ENCODE data around the gene TLE5.

The TLE5 gene

DNA sequence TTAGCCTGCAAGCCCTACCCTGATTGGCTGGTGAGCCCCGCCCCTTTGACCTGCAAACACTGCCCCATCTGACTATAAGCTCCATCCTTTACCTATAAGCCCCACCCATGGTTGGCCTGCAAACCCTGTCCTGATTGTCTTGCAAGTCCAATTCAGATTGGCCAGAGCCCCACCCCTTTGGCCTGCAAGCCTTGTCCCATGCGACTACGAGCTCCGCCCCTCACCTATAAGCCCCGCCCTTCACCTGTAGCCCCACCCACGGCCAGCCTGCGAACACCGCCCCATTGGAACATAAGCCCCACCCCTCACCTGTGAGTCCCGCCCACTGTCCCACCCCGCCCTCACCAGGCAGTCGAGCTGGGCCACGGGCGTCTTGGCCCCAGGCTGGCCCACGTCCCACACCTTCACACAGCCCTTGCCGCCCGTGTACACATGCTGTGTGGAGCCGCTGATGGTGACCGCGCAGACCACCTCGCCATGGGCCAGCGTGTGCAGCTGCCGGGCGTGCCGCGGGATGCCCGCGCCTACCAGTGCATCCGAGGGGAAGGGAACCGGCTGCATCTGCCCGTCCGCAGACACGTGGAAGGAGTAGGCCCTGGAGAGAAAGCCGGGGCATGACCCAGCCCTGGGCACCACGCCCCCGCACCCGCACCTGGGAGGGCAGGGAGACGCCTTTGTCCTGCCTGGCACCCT is 56.1 kb downstream of the TLE5 start:
- TF ChIP-seq, protein P1, sequence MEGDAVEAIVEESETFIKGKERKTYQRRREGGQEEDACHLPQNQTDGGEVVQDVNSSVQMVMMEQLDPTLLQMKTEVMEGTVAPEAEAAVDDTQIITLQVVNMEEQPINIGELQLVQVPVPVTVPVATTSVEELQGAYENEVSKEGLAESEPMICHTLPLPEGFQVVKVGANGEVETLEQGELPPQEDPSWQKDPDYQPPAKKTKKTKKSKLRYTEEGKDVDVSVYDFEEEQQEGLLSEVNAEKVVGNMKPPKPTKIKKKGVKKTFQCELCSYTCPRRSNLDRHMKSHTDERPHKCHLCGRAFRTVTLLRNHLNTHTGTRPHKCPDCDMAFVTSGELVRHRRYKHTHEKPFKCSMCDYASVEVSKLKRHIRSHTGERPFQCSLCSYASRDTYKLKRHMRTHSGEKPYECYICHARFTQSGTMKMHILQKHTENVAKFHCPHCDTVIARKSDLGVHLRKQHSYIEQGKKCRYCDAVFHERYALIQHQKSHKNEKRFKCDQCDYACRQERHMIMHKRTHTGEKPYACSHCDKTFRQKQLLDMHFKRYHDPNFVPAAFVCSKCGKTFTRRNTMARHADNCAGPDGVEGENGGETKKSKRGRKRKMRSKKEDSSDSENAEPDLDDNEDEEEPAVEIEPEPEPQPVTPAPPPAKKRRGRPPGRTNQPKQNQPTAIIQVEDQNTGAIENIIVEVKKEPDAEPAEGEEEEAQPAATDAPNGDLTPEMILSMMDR (IDR thresholded peaks at IDR 0.05; ENCODE audit: insufficient read depth, low read depth, low read length, missing control alignments), result no peak
- H3K4me3 ChIP-seq (ENCODE audit: low read depth, low read length), result no peak overlapping the region
- peak; percentile 41 for DNase-seq (ENCODE audit: low read depth)

DNA sequence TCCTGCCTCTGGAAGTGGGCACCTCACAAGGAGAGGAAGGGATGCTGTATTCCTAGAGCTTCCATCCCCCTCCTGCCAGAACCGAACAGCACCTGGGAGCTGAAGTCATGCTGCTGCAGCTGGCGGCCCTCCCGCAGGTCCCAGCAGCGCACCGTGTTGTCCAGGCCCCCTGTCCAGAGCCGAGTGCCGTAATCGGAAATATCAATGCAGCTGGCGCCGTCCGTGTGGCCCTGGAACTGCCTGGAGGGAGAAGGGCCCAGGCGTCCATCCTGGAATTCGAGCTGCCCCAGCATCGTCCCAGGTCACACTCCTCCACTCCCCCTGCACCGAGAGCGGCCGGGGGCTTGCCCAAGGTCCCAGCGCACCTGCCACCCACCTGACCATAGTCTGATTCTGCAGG is 57.0 kb downstream of the TLE5 start:
- TF ChIP-seq, protein P1 (IDR thresholded peaks at IDR 0.05; ENCODE audit: insufficient read depth, low read depth, low read length, missing control alignments), result no peak
- no peak overlapping the region for H3K4me3 ChIP-seq (ENCODE audit: low read depth, low read length)
- DNase-seq (ENCODE audit: low read depth), result no peak

DNA sequence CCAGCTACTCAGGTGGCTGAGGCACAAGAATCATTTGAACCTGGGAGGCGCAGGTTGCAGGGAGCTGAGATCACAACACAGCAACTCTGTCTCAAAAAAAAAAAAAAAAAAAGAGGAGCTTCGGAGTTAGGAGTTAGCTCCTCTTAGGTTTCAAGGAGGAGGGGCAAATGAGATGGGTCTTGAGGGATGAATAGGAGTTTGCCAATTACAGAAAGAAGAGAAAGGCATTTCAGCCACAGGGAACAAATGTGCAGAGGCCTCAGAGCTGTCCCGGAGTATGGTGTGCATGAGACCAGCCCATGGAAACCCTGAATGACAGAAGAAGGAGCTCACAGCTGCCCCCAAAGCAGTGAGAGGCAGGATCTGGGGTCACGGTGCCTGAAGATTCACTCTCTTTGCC is 57.8 kb downstream of the TLE5 start:
- TF ChIP-seq, protein P1 (IDR thresholded peaks at IDR 0.05; ENCODE audit: insufficient read depth, low read depth, low read length, missing control alignments), result no peak
- no peak overlapping the region for H3K4me3 ChIP-seq (ENCODE audit: low read depth, low read length)
- DNase-seq (ENCODE audit: low read depth), result no peak

DNA sequence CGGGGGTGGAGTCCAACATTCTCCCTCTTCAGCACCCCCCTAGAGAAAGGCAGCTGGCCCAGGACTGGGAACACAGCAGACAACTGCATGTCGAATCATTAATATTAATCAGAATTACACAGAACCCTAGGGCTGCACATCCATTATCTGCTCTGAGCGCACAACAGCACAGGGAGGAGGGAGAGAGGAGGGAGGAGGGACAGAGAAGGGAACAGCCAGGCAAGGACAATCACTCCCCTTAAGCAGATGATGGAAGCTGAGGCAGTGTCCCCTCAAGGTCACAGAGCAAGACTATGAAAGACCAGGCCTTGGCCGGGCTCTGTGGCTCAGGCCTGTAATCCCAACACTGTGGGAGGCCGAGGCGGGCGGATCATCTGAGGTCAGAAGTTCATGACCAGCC is 59.2 kb downstream of the TLE5 start:
- no peak overlapping the region for H3K4me3 ChIP-seq (ENCODE audit: low read depth, low read length)
- DNase-seq (ENCODE audit: low read depth), result no peak
- TF ChIP-seq, protein P1 (IDR thresholded peaks at IDR 0.05; ENCODE audit: insufficient read depth, low read depth, low read length, missing control alignments), result no peak
